SKM-1 (cell line): ENCODE data around the gene MPHOSPH9.

ENCODE experiments used
- DNase-seq: peaks from one replicate; lab custom pipeline; 2025; ENCODE audit not compliant: unreplicated experiment; lab: John Stamatoyannopoulos, UW

MPHOSPH9 gene

DNA sequence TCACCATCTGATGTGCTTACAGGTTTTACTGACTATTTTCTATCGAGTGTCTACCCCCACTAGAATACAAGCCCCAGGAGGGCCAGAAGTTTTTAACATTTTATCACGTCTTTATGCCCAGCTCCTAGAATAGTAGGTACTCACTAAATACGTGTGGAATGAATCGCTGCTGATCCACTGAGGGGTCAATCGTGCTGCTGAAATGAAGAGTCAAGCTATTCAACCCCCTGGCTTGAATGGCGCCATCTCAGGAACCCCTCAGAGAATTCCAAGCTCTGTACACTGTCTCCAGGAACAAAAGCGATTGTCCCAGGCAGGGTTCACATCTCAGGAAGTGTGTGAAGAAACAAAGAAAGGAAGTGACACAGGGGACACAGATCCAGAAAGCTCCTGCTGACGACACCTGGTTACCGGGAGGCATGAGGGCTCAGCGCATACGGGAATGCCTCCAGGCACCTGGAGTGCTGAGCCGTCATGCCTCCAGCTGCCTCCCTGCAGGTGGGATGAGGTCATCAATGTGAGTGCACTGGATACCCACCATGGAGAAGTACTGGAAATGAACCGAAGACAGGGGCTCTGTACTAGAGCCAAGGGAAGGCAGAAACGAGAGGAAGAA is 127.6 kb downstream of the MPHOSPH9 start:
- DNase-seq = no peak

DNA sequence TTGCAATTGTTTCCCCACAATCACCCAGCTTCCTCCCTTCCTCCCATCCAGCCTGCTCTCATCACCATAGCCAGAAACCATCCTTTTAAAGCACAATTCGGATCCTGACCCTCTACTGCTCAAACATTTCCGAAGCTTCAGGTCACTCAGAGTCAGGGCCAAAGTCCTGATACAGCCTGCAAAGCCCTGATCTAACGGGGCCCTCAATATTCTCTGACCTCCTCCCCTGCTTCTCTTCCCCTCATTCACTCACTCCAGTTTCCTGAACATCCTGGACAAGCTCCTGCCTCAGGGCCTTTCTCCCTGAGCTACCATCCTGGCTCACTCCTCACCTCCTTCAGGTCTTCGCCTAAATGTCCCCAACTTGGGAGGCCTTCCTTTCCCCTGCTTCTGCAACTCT is 128.1 kb downstream of the MPHOSPH9 start:
- no peak for DNase-seq
